ENCODE measurements around the gene MLPH.
"Not testable (repeated sequence)": the region's sequence is repeated elsewhere in the genome, so short reads cannot be mapped to it uniquely, and the experiment has no call there.

DNA sequence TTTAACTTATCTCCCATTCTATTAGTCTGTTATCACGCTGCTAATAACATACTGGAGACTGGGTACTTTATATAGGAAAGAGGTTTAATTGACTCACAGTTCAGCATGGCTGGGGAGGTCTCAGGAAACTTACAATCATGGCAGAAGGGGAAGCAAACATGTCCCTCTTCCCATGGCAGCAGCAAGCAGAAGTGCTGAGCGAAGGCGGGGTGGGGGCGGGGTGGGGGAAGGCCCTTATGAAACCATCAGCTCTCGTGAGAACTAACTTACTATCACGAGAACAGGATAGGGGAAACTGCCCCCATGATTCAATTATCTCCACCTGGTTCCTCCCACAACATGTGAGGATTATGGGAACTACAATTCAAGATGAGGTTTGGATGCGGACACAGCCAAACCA lies 17.6 kb upstream of the MLPH start:
- TF ChIP-seq, protein P1, sequence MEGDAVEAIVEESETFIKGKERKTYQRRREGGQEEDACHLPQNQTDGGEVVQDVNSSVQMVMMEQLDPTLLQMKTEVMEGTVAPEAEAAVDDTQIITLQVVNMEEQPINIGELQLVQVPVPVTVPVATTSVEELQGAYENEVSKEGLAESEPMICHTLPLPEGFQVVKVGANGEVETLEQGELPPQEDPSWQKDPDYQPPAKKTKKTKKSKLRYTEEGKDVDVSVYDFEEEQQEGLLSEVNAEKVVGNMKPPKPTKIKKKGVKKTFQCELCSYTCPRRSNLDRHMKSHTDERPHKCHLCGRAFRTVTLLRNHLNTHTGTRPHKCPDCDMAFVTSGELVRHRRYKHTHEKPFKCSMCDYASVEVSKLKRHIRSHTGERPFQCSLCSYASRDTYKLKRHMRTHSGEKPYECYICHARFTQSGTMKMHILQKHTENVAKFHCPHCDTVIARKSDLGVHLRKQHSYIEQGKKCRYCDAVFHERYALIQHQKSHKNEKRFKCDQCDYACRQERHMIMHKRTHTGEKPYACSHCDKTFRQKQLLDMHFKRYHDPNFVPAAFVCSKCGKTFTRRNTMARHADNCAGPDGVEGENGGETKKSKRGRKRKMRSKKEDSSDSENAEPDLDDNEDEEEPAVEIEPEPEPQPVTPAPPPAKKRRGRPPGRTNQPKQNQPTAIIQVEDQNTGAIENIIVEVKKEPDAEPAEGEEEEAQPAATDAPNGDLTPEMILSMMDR (IDR thresholded peaks at IDR 0.05; ENCODE audit: borderline replicate concordance, extremely low read depth, low read length, poor library complexity, severe bottlenecking): not testable (repeated sequence)
- TF ChIP-seq EZH2 (IDR thresholded peaks at IDR 0.05; ENCODE audit: borderline replicate concordance, low read depth, low read length, severe bottlenecking): not testable (repeated sequence)

Data from DND-41 (cell line).